ENCODE measurements around the gene GPRC5D.

GPRC5D gene

GRCh38 chr12:12977231-12977630 lies 25.3 kb upstream of the GPRC5D start:
- no peak overlapping the region for H3K4me3 ChIP-seq (ENCODE audit: low read depth, low read length)
- H3K27me3 ChIP-seq, result no peaks in the 10 kb centered on the region
- H3K4me1 ChIP-seq, result no peaks in the 10 kb centered on the region
- DNase-seq, result no peak
- H3K36me3 ChIP-seq, result no peaks in the 10 kb centered on the region
- TF ChIP-seq, protein P1, sequence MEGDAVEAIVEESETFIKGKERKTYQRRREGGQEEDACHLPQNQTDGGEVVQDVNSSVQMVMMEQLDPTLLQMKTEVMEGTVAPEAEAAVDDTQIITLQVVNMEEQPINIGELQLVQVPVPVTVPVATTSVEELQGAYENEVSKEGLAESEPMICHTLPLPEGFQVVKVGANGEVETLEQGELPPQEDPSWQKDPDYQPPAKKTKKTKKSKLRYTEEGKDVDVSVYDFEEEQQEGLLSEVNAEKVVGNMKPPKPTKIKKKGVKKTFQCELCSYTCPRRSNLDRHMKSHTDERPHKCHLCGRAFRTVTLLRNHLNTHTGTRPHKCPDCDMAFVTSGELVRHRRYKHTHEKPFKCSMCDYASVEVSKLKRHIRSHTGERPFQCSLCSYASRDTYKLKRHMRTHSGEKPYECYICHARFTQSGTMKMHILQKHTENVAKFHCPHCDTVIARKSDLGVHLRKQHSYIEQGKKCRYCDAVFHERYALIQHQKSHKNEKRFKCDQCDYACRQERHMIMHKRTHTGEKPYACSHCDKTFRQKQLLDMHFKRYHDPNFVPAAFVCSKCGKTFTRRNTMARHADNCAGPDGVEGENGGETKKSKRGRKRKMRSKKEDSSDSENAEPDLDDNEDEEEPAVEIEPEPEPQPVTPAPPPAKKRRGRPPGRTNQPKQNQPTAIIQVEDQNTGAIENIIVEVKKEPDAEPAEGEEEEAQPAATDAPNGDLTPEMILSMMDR (IDR thresholded peaks at IDR 0.05; ENCODE audit: low read depth, low read length), result no peak
- H3K9me3 ChIP-seq, result no peaks in the 10 kb centered on the region; the same call in 1 of the 2 replicates

- Histone ChIP-seq H3K4me3 (ENCODE audit: low read depth, low read length) (no peak overlapping the region), H3K36me3 (no peaks in the 10 kb centered on the region), H3K4me1 (no peaks in the 10 kb centered on the region), H3K9me3 (no peaks in the 10 kb centered on the region; the same call in 1 of the 2 replicates), H3K27me3 (no peaks in the 10 kb centered on the region)
- DNase-seq, result no peak
- TF ChIP-seq, protein P1 (IDR thresholded peaks at IDR 0.05; ENCODE audit: low read depth, low read length), result no peak
These were observed 24.4 kb upstream of the GPRC5D start for GRCh38 chr12:12976366-12976765.

DNA sequence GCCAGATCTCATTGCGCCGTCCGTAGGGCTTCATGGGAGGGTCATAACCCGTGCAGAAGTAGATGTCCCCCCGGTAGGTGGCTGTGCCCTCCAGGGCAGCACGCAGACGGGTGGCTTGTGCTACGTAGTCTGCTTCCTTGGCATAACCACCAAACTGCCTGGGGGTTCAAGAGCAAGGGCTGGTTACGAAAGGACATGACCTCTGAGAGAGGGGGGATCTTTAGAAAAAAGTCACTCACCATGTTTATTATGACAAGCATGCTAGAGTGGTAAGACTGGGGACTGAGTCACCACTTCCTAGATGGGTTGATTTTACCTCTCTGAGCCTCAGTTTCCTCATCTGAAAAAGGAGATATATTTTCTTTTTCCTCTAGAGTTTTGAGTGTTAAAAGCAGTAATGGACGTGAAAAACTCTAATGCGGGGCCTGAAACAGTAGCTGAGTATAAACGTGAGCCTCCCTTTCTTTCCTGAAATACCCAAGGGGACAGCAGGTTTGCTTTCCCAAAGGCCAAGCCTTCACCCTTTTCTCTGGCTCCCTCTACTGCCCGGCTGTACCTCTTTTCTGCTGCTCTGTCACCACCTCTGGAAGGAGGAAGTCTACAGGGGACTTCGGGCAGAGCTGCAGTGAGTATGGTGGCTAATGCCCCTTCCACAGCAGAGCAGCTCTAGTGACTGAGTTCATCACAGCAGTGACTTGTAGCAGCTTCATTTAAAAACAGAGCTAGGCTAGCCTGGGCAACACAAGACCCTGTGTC lies 23.5 kb upstream of the GPRC5D start:
- Histone ChIP-seq H3K4me1 (no peaks in the 10 kb centered on the region), H3K36me3 (no peaks in the 10 kb centered on the region), H3K9me3 (no peaks in the 10 kb centered on the region; the same call in 1 of the 2 replicates), H3K27me3 (no peaks in the 10 kb centered on the region), H3K4me3 (ENCODE audit: low read depth, low read length) (no peak overlapping the region)
- DNase-seq, result peak; percentile 23
- TF ChIP-seq, protein P1 (IDR thresholded peaks at IDR 0.05; ENCODE audit: low read depth, low read length), result peak; percentile 52

- Histone ChIP-seq H3K4me3 (ENCODE audit: low read depth, low read length) (no peak overlapping the region), H3K4me1 (no peaks in the 10 kb centered on the region), H3K36me3 (no peaks in the 10 kb centered on the region), H3K27me3 (no peaks in the 10 kb centered on the region), H3K9me3 (no peaks in the 10 kb centered on the region; the same call in 1 of the 2 replicates)
- TF ChIP-seq, protein P1 (IDR thresholded peaks at IDR 0.05; ENCODE audit: low read depth, low read length), result no peak
- no peak for DNase-seq
These were observed 22.2 kb upstream of the GPRC5D start for GRCh38 chr12:12974211-12974610.

GRCh38 chr12:12973019-12973418 lies 21.0 kb upstream of the GPRC5D start:
- H3K27me3 ChIP-seq, result peaks cover 4% of the 10 kb centered on the region; the same call in 1 of the 2 replicates
- H3K36me3 ChIP-seq, result no peaks in the 10 kb centered on the region
- H3K4me3 ChIP-seq (ENCODE audit: low read depth, low read length), result no peak overlapping the region
- no peak for DNase-seq
- TF ChIP-seq, protein P1 (IDR thresholded peaks at IDR 0.05; ENCODE audit: low read depth, low read length), result no peak
- H3K9me3 ChIP-seq, result no peaks in the 10 kb centered on the region; the same call in 1 of the 2 replicates
- no peaks in the 10 kb centered on the region for H3K4me1 ChIP-seq

DNA sequence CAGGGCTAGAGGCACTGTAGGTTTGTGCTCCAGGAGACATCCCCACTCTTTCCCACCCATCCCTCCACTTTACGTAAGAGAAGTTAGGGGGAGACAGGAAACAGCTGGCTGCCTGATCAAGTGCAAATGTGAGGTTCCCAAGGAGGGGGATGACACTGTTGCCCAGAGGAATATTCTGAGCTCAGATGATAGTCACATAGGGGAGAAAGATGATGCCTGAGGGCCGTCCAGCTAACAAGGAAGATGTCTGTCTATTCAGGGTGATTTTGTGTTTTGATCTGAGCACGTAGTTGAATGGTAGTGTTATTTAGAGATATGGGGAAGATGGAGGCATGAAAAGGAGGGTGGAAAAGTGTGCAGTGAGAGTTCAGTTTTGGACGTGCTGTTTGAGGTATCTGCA lies 13.9 kb upstream of the GPRC5D start:
- TF ChIP-seq, protein P1 (IDR thresholded peaks at IDR 0.05; ENCODE audit: low read depth, low read length), result no peak
- peaks cover 11% of the 10 kb centered on the region for H3K27me3 ChIP-seq
- no peaks in the 10 kb centered on the region for H3K4me1 ChIP-seq
- no peak for DNase-seq
- H3K9me3 ChIP-seq, result no peaks in the 10 kb centered on the region
- no peaks in the 10 kb centered on the region for H3K36me3 ChIP-seq
- no peak overlapping the region for H3K4me3 ChIP-seq (ENCODE audit: low read depth, low read length)

All from BE2C (cell line).